Panc1 (cell line): ENCODE measurements around the gene PEX5L. TPM values are rescaled to one million over a fixed set of nuclear protein-coding genes. Genes with fewer than 3 reads are reported as not detected.
A peak's percentile ranks its signal among the peaks of the same experiment; 100 is the strongest.

ENCODE experiments used
- ATAC-seq: fragments of 200-7000 bp; cut with Tn5 transposase; 2 replicates; pipeline ENCODE4 v1.9.1; 2020; ENCODE audit warnings: mild to moderate bottlenecking, moderate library complexity
- BruUV-seq: library from RNA; stranded (reverse); fragments of 400-500 nt; replicated peaks from 2 replicates; lab custom pipeline; 2021; lab: Mats Ljungman, UMichigan
- CTCF ChIA-PET: fragments of 300-600 bp; sonication (Branson Sonifier 250); formaldehyde crosslinking; loops from one replicate; lab custom pipeline; 2022; ENCODE audit warnings: antibody characterized with exemption; lab: Charles Lee
- POLR2A ChIA-PET: fragments of 300-600 bp; sonication (Branson Sonifier 250); formaldehyde crosslinking; loops from one replicate; lab custom pipeline; 2022; ENCODE audit warnings: antibody characterized with exemption; lab: Charles Lee
- DNase-seq: peaks from one replicate; pipeline ENCODE4 v3.0.0-alpha.2; 2010; ENCODE audit warnings: low read depth, low spot score
- H3K27ac ChIP-seq: 2 replicates; pipeline ENCODE4 v1.5.1; 2011; ENCODE audit warnings: mild to moderate bottlenecking, low read length, inconsistent platforms
- H3K27me3 ChIP-seq: fragments of 200-500 bp; sonication (Bioruptor generic); 2 replicates; pipeline ENCODE4 v1.6.0; 2014; ENCODE audit warnings: low read length, inconsistent platforms; ENCODE audit not compliant: control insufficient read depth, insufficient read depth
- H3K36me3 ChIP-seq: fragments of 200-500 bp; sonication (Bioruptor generic); 2 replicates; pipeline ENCODE4 v1.5.1; 2014; ENCODE audit warnings: inconsistent platforms, mild to moderate bottlenecking, low read length, moderate library complexity; ENCODE audit not compliant: control insufficient read depth, insufficient read depth
- H3K4me1 ChIP-seq: 2 replicates; pipeline ENCODE4 v1.5.1; 2011; ENCODE audit warnings: inconsistent platforms, mild to moderate bottlenecking, low read length, moderate library complexity; ENCODE audit not compliant: control insufficient read depth, insufficient read depth
- H3K4me3 ChIP-seq, 2 experiments: 2 replicates each; pipeline ENCODE4 v1.5.1; 2011 to 2012; ENCODE audit warnings: low read depth in 2 of 2, low read length in 2 of 2, mild to moderate bottlenecking in 2 of 2, inconsistent platforms in 1 of 2, moderate library complexity in 1 of 2
- H3K9me3 ChIP-seq: fragments of 200-500 bp; sonication (Bioruptor generic); 2 replicates; pipeline ENCODE4 v1.5.1; 2014; ENCODE audit warnings: low read depth, mild to moderate bottlenecking, inconsistent platforms, low read length, moderate library complexity; ENCODE audit not compliant: control insufficient read depth, insufficient read depth
- POLR2AphosphoS5 ChIP-seq: IDR thresholded peaks from 2 replicates; pipeline ENCODE4 v1.6.1; 2012; ENCODE audit warnings: mild to moderate bottlenecking, low read depth, low read length, moderate library complexity
- SIN3A ChIP-seq: IDR thresholded peaks from 2 replicates; pipeline ENCODE4 v1.6.1; 2012; ENCODE audit warnings: low read depth, mild to moderate bottlenecking, low read length, moderate library complexity, borderline replicate concordance; ENCODE audit not compliant: insufficient read depth
- TCF7L2 ChIP-seq: IDR thresholded peaks from 2 replicates; pipeline ENCODE4 v1.6.1; 2011; ENCODE audit warnings: mild to moderate bottlenecking, low read depth, low read length, inconsistent platforms
- in situ Hi-C: cut with HindIII; loops from 2 replicates; pipeline ENCODE4 v1.10.0; 2016; ENCODE audit warnings: low sequenced_read_pairs, low pct_unique_long_range_greater_than_20kb
- intact Hi-C: fragments of 100-400 bp; cut with micrococcal nuclease; formaldehyde crosslinking; loops from one replicate; pipeline ENCODE4 v1.10.0; 2022; ENCODE audit not compliant: unreplicated experiment
- total RNA-seq: library from RNA; stranded (reverse); gene quantifications from one replicate; pipeline ENCODE4 v1.2.1, GENCODE V29; 2021; ENCODE audit not compliant: unreplicated experiment
- TF ChIP-seq, protein P1 (sequence below), 2 experiments: IDR thresholded peaks; 2 replicates each; pipeline ENCODE4 v1.6.1; 2011 to 2012; ENCODE audit warnings: low read depth in 2 of 2, control low read depth in 1 of 2, low read length in 1 of 2, mild to moderate bottlenecking in 1 of 2, moderate library complexity in 1 of 2; ENCODE audit not compliant: insufficient read depth in 1 of 2
- TF ChIP-seq, protein P2 (sequence below): fragments of 450-650 bp; IDR thresholded peaks from 2 replicates; pipeline ENCODE4 v1.5.1; 2017; ENCODE audit warnings: mild to moderate bottlenecking

Gene PEX5L
- total RNA-seq, 1 experiment from 2014 or later = 0.23 TPM

DNA sequence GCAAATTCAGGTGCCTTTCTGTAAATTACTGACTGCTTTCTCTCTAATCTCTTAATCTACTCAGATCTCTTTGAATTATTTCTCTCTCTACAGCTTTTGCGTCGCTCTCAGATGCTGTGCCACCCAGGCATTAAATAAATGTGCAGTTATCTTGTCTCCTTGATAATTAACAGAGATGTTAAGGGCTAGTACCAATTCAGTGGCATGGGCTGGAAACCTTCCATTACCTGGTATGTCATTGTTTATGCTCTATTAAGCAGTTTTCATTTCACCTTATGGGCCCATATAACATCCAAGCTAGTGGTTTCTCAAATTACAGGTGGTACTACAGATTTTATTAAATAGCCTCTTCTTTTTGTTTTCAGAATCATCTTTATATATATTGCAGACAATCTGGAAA, 66.0 kb downstream of the PEX5L start:
- Histone ChIP-seq H3K27me3 (no peaks in the 10 kb centered on the region), H3K4me3 (no peak overlapping the region), H3K27ac (no peak overlapping the region), H3K9me3 (no peaks in the 10 kb centered on the region), H3K36me3 (no peaks in the 10 kb centered on the region), H3K4me1 (no peaks in the 10 kb centered on the region)
- POLR2A ChIA-PET = no interaction called here
- intact Hi-C loops = no loop called here
- ATAC-seq (no peak), DNase-seq (no peak)
- in situ Hi-C loops = no loop called here
- TF ChIP-seq, protein P1, sequence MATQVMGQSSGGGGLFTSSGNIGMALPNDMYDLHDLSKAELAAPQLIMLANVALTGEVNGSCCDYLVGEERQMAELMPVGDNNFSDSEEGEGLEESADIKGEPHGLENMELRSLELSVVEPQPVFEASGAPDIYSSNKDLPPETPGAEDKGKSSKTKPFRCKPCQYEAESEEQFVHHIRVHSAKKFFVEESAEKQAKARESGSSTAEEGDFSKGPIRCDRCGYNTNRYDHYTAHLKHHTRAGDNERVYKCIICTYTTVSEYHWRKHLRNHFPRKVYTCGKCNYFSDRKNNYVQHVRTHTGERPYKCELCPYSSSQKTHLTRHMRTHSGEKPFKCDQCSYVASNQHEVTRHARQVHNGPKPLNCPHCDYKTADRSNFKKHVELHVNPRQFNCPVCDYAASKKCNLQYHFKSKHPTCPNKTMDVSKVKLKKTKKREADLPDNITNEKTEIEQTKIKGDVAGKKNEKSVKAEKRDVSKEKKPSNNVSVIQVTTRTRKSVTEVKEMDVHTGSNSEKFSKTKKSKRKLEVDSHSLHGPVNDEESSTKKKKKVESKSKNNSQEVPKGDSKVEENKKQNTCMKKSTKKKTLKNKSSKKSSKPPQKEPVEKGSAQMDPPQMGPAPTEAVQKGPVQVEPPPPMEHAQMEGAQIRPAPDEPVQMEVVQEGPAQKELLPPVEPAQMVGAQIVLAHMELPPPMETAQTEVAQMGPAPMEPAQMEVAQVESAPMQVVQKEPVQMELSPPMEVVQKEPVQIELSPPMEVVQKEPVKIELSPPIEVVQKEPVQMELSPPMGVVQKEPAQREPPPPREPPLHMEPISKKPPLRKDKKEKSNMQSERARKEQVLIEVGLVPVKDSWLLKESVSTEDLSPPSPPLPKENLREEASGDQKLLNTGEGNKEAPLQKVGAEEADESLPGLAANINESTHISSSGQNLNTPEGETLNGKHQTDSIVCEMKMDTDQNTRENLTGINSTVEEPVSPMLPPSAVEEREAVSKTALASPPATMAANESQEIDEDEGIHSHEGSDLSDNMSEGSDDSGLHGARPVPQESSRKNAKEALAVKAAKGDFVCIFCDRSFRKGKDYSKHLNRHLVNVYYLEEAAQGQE (IDR thresholded peaks at IDR 0.05; ENCODE audit: insufficient read depth in 1 of 2, low read depth in 2 of 2, low read length in 1 of 2) = no peak
- no peak for TF ChIP-seq POLR2AphosphoS5
- TF ChIP-seq, protein P2, sequence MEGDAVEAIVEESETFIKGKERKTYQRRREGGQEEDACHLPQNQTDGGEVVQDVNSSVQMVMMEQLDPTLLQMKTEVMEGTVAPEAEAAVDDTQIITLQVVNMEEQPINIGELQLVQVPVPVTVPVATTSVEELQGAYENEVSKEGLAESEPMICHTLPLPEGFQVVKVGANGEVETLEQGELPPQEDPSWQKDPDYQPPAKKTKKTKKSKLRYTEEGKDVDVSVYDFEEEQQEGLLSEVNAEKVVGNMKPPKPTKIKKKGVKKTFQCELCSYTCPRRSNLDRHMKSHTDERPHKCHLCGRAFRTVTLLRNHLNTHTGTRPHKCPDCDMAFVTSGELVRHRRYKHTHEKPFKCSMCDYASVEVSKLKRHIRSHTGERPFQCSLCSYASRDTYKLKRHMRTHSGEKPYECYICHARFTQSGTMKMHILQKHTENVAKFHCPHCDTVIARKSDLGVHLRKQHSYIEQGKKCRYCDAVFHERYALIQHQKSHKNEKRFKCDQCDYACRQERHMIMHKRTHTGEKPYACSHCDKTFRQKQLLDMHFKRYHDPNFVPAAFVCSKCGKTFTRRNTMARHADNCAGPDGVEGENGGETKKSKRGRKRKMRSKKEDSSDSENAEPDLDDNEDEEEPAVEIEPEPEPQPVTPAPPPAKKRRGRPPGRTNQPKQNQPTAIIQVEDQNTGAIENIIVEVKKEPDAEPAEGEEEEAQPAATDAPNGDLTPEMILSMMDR = no peak
- no TSS peak for BruUV-seq
- CTCF ChIA-PET = no interaction called here

DNA sequence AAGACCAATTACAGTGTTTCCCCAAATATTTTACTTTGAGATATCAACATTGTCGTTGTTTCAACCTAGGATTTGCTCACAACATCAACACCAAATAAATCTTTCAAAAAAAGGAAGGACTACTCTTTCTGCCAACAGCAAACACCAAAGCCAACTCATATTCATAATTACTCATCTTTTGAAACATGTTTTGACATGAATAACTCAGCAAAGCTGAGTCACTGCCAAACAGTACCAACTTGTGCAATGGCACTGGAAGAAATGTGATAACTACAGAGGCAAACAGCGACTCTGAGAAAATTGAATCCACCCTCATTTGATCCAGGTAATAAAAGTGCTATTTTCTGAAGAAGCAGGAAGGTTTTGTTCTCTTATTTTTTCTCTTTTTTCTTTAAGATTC, 67.2 kb downstream of the PEX5L start:
- peak; percentile 35 for DNase-seq
- intact Hi-C loops = no loop called here

More for the DNA sequence above, 67.2 kb downstream of the PEX5L start:
- Histone ChIP-seq H3K4me1 (no peaks in the 10 kb centered on the region), H3K27ac (no peak overlapping the region), H3K9me3 (no peaks in the 10 kb centered on the region), H3K27me3 (no peaks in the 10 kb centered on the region), H3K36me3 (no peaks in the 10 kb centered on the region), H3K4me3 (no peak overlapping the region)
- ChIA-PET POLR2A (no interaction called here), CTCF (no interaction called here)
- in situ Hi-C loops = no loop called here
- no TSS peak for BruUV-seq
- TF ChIP-seq, protein P1 (IDR thresholded peaks at IDR 0.05; ENCODE audit: insufficient read depth in 1 of 2, low read depth in 2 of 2, low read length in 1 of 2) = no peak
- TF ChIP-seq POLR2AphosphoS5 (no peak), TCF7L2 (no peak), SIN3A (no peak)
- TF ChIP-seq, protein P2 = no peak
- no peak for ATAC-seq
